Right atrium auricular region (tissue), 2 donors: ENCODE measurements around the gene PRKG2. TPM values are rescaled to one million over a fixed set of nuclear protein-coding genes. Genes with fewer than 3 reads are reported as not detected.

ENCODE experiments used
- DNase-seq: peaks from one replicate; pipeline ENCODE4 v3.0.0-alpha.2; 2019; ENCODE audit warnings: low spot score
- H3K27ac ChIP-seq, 2 donors: fragments of 200-600 bp; sonication (generic); 1 replicate in 1 of 2; 2 replicates in 1 of 2; pipeline ENCODE4 v1.5.1; 2016 to 2019
- H3K27me3 ChIP-seq, 2 donors: fragments of 200-600 bp; sonication (generic); one replicate each; pipeline versions ENCODE4 v1.5.1 to v1.6.0; 2017 to 2019
- H3K36me3 ChIP-seq: fragments of 200-600 bp; sonication (generic); one replicate; pipeline ENCODE4 v1.5.1; 2016
- H3K4me1 ChIP-seq, 2 donors: fragments of 200-600 bp; sonication (generic); one replicate each; pipeline versions ENCODE4 v1.5.1 to v1.6.0; 2017 to 2019
- H3K4me3 ChIP-seq, 2 donors: fragments of 200-600 bp; sonication (generic); 1 replicate in 1 of 2; 2 replicates in 1 of 2; pipeline ENCODE4 v1.5.1; 2017 to 2019; ENCODE audit warnings: mild to moderate bottlenecking in 1 of 2, moderate library complexity in 1 of 2
- H3K9me3 ChIP-seq, 2 donors: fragments of 200-600 bp; sonication (generic); one replicate each; pipeline ENCODE4 v1.5.1; 2019
- CTCF ChIP-seq, 2 donors: fragments of 200-600 bp; sonication (generic); IDR thresholded peaks; one replicate each; pipeline ENCODE4 v1.5.1; 2019; ENCODE audit warnings: antibody characterized with exemption in 2 of 2
- total RNA-seq, 2 donors: library from RNA; depleted of rRNA; stranded (reverse); fragments of >200 nt; gene quantifications; one replicate each; pipeline ENCODE4 v1.1.0, GENCODE V29; 2016

Gene PRKG2
- total RNA-seq, 2 donors from 2014 or later: 2.5 to 20.7 TPM

GRCh38 chr4:81221303-81222081 lies 6.5 kb upstream of the PRKG2 start:
- Histone ChIP-seq H3K36me3 (no peaks in the 10 kb centered on the region), H3K27ac (no peak overlapping the region), H3K4me1 (no peaks in the 10 kb centered on the region), H3K27me3 (no peaks in the 10 kb centered on the region), H3K4me3 (no peak overlapping the region), H3K9me3 (no peaks in the 10 kb centered on the region)
- no peak for TF ChIP-seq CTCF (IDR thresholded peaks at IDR 0.05)
- no peak for DNase-seq

DNA sequence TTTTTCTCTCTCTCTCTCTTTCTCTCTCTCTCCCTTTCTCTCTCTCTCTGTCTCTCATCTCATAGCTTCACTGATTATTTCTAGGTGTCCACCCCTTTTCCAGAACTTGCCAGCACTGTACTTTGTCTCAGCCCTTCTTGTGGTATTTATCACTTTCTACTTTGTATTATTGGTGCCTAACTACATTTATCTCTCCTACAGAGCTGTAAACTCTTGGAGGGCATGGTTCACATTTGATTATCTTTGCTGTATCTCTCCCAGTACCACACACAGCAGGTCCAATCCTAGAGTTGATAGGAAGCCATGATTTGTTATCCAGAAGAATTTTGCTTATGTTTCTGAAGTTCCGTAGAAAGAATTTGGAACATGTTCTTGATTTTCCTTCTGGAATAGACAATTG lies 5.2 kb upstream of the PRKG2 start:
- H3K27ac ChIP-seq: no peak overlapping the region
- DNase-seq: no peak
- no peak for TF ChIP-seq CTCF (IDR thresholded peaks at IDR 0.05)
- H3K4me1 ChIP-seq: no peaks in the 10 kb centered on the region
- H3K27me3 ChIP-seq: no peaks in the 10 kb centered on the region
- no peak overlapping the region for H3K4me3 ChIP-seq
- no peaks in the 10 kb centered on the region for H3K36me3 ChIP-seq
- no peaks in the 10 kb centered on the region for H3K9me3 ChIP-seq

- no peaks in the 10 kb centered on the region for H3K9me3 ChIP-seq
- no peak for TF ChIP-seq CTCF (IDR thresholded peaks at IDR 0.05)
- H3K4me3 ChIP-seq: no peak overlapping the region
- H3K27me3 ChIP-seq: no peaks in the 10 kb centered on the region
- H3K36me3 ChIP-seq: no peaks in the 10 kb centered on the region
- no peak overlapping the region for H3K27ac ChIP-seq
- no peaks in the 10 kb centered on the region for H3K4me1 ChIP-seq
- no peak for DNase-seq
Measured at GRCh38 chr4:81218206-81218605, 3.2 kb upstream of the PRKG2 start.

GRCh38 chr4:81217779-81218178 lies 2.8 kb upstream of the PRKG2 start:
- H3K27ac ChIP-seq: no peak overlapping the region
- H3K9me3 ChIP-seq: no peaks in the 10 kb centered on the region

GRCh38 chr4:81215931-81216330 lies 909 bp upstream of the PRKG2 start:
- H3K9me3 ChIP-seq: no peaks in the 10 kb centered on the region
- H3K27ac ChIP-seq: peak overlapping the region; percentile 85
- no peaks in the 10 kb centered on the region for H3K27me3 ChIP-seq
- DNase-seq: no peak
- H3K4me3 ChIP-seq: peak overlapping the region; percentile 61 to 62
- H3K4me1 ChIP-seq: no peaks in the 10 kb centered on the region
- H3K36me3 ChIP-seq: no peaks in the 10 kb centered on the region
- TF ChIP-seq CTCF (IDR thresholded peaks at IDR 0.05): no peak

More at GRCh38 chr4:81217779-81218178, 2.8 kb upstream of the PRKG2 start:
- TF ChIP-seq CTCF (IDR thresholded peaks at IDR 0.05): no peak
- H3K36me3 ChIP-seq: no peaks in the 10 kb centered on the region
- no peak overlapping the region for H3K4me3 ChIP-seq
- H3K4me1 ChIP-seq: no peaks in the 10 kb centered on the region
- H3K27me3 ChIP-seq: no peaks in the 10 kb centered on the region
- no peak for DNase-seq
